Body of pancreas (tissue), 4 donors: ENCODE measurements around the gene TUBGCP5. TPM values are rescaled to one million over a fixed set of nuclear protein-coding genes. Genes with fewer than 3 reads are reported as not detected.

Experiments used
- ATAC-seq: fragments of 150-250 bp; one replicate; pipeline ENCODE4 v1.9.1; 2016
- DNase-seq, 4 donors: peaks; one replicate each; pipeline ENCODE4 v3.0.0-alpha.2; 2019
- H3K27ac ChIP-seq, 4 donors: fragments of 200-600 bp; sonication (generic); 1 replicate in 3 of 4; 2 replicates in 1 of 4; pipeline versions ENCODE4 v1.5.1 to v1.6.1; 2016 to 2019; ENCODE audit warnings: mild to moderate bottlenecking in 1 of 4, mixed read lengths in 1 of 4, moderate library complexity in 1 of 4
- H3K27me3 ChIP-seq, 2 donors: fragments of 200-600 bp; sonication (generic); one replicate each; pipeline ENCODE4 v1.6.0; 2016; ENCODE audit warnings: mild to moderate bottlenecking in 1 of 2
- H3K36me3 ChIP-seq, 2 donors: fragments of 200-600 bp; sonication (generic); replicated peaks in 1 of 2; 2 replicates each; pipeline ENCODE4 v1.5.1; 2016; ENCODE audit warnings: low read depth in 2 of 2; ENCODE audit not compliant: insufficient read depth in 1 of 2
- H3K4me1 ChIP-seq: fragments of 200-600 bp; sonication (generic); one replicate; pipeline ENCODE4 v1.6.0; 2016
- H3K4me3 ChIP-seq, 2 donors: fragments of 200-600 bp; sonication (generic); 1 replicate in 1 of 2; 2 replicates in 1 of 2; pipeline ENCODE4 v1.5.1; 2016 to 2019
- H3K9me3 ChIP-seq, 3 donors: fragments of 200-600 bp; sonication (generic); 1 replicate in 2 of 3; 2 replicates in 1 of 3; pipeline ENCODE4 v1.5.1; 2016
- CTCF ChIP-seq, 7 experiments: fragments of 450-650 bp in 4 of 7; fragments of 200-600 bp in 3 of 7; sonication (generic) in 3 of 7; IDR thresholded peaks; one replicate each; pipeline ENCODE4 v1.5.1; 2016 to 2019; ENCODE audit warnings: antibody characterized with exemption in 7 of 7
- POLR2A ChIP-seq, 3 donors: fragments of 450-650 bp; IDR thresholded peaks; one replicate each; pipeline ENCODE4 v1.6.1; 2016; ENCODE audit warnings: antibody characterized with exemption in 3 of 3, mild to moderate bottlenecking in 2 of 3
- WGBS, 2 donors: methylation state at CpG; one replicate each; pipeline ENCODE4 v1.1.5; 2017; 5-methylcytosine and 5-hydroxymethylcytosine counted together
- intact Hi-C: fragments of 100-400 bp; cut with DNase I; formaldehyde crosslinking; loops from one replicate; pipeline ENCODE4 v1.15.1; 2023
- total RNA-seq, 2 donors: library from RNA; depleted of rRNA; stranded (reverse); fragments of >200 nt; gene quantifications; one replicate each; pipeline ENCODE4 v1.1.0, GENCODE V29; 2016

The TUBGCP5 gene
- total RNA-seq, 2 donors from 2014 or later: 12.2 to 12.7 TPM

GRCh38 chr15:23075927-23076326 lies 36.6 kb upstream of the TUBGCP5 start:
- Histone ChIP-seq H3K27me3 (no peaks in the 10 kb centered on the region), H3K4me3 (no peak overlapping the region), H3K4me1 (no peaks in the 10 kb centered on the region), H3K9me3 (no peaks in the 10 kb centered on the region), H3K27ac (no peak overlapping the region), H3K36me3 (no peaks in the 10 kb centered on the region)
- ATAC-seq (no peak), DNase-seq (no peak)
- TF ChIP-seq CTCF (IDR thresholded peaks at IDR 0.05): no peak
- no peak for TF ChIP-seq POLR2A (IDR thresholded peaks at IDR 0.05)
- 64 to 67% methylated on average over 4 of the region's 4 CpGs for WGBS, 2 donors
- intact Hi-C loops: no loop called here

GRCh38 chr15:23074684-23075083 lies 35.3 kb upstream of the TUBGCP5 start:
- Histone ChIP-seq H3K27me3 (no peaks in the 10 kb centered on the region), H3K27ac (no peak overlapping the region), H3K4me3 (no peak overlapping the region), H3K4me1 (no peaks in the 10 kb centered on the region), H3K36me3 (no peaks in the 10 kb centered on the region), H3K9me3 (no peaks in the 10 kb centered on the region)
- ATAC-seq (no peak), DNase-seq (no peak)
- intact Hi-C loops: no loop called here
- TF ChIP-seq POLR2A (IDR thresholded peaks at IDR 0.05) (no peak), CTCF (IDR thresholded peaks at IDR 0.05) (no peak)
- WGBS, 2 donors: 60 to 89% methylated on average over 1 of the region's 1 CpG

GRCh38 chr15:23073890-23074646 lies 34.7 kb upstream of the TUBGCP5 start:
- DNase-seq (peak; percentile 40 to 66 (median 57)), ATAC-seq (peak; percentile 48)
- Histone ChIP-seq H3K27me3 (no peaks in the 10 kb centered on the region), H3K27ac (no peak overlapping the region), H3K9me3 (no peaks in the 10 kb centered on the region), H3K4me1 (no peaks in the 10 kb centered on the region), H3K36me3 (no peaks in the 10 kb centered on the region), H3K4me3 (no peak overlapping the region)
- intact Hi-C loops: no loop called here
- TF ChIP-seq POLR2A (IDR thresholded peaks at IDR 0.05): no peak
- WGBS, 2 donors: 41 to 66% methylated on average over 18 to 24 of the region's 24 CpGs

GRCh38 chr15:23072633-23073032 lies 33.3 kb upstream of the TUBGCP5 start:
- TF ChIP-seq CTCF (IDR thresholded peaks at IDR 0.05): no peak
- TF ChIP-seq POLR2A (IDR thresholded peaks at IDR 0.05): no peak
- Histone ChIP-seq H3K27me3 (no peaks in the 10 kb centered on the region), H3K36me3 (no peaks in the 10 kb centered on the region), H3K4me3 (no peak overlapping the region), H3K4me1 (no peaks in the 10 kb centered on the region), H3K27ac (no peak overlapping the region), H3K9me3 (no peaks in the 10 kb centered on the region)
- ATAC-seq: no peak
- intact Hi-C loops: no loop called here
- WGBS, 2 donors: 73 to 83% methylated on average over 1 of the region's 1 CpG
- no peak for DNase-seq

- Histone ChIP-seq H3K36me3 (no peaks in the 10 kb centered on the region), H3K4me3 (no peak overlapping the region), H3K27me3 (no peaks in the 10 kb centered on the region), H3K27ac (no peak overlapping the region), H3K4me1 (no peaks in the 10 kb centered on the region), H3K9me3 (no peaks in the 10 kb centered on the region)
- WGBS, 2 donors: 84 to 86% methylated on average over 20 of the region's 20 CpGs
- TF ChIP-seq POLR2A (IDR thresholded peaks at IDR 0.05): no peak
- TF ChIP-seq CTCF (IDR thresholded peaks at IDR 0.05): peak in 1 of 7 experiments; percentile 9
- DNase-seq: no peak
- intact Hi-C loops: no loop called here
- no peak for ATAC-seq
These were observed 30.3 kb upstream of the TUBGCP5 start for GRCh38 chr15:23069496-23070166.
